Esophagus muscularis mucosa (tissue), 3 donors: Measurements from ENCODE around the gene FCRL1.

ENCODE experiments used
- CTCF ChIP-seq, 3 experiments: fragments of 200-600 bp in 2 of 3; fragments of 450-650 bp in 1 of 3; sonication (generic) in 2 of 3; IDR thresholded peaks; one replicate each; pipeline ENCODE4 v1.5.1; 2017 to 2019; ENCODE audit warnings: antibody characterized with exemption in 3 of 3, mild to moderate bottlenecking in 2 of 3, moderate library complexity in 1 of 3
- POLR2A ChIP-seq: fragments of 450-650 bp; IDR thresholded peaks from one replicate; pipeline ENCODE4 v1.6.1; 2017; ENCODE audit warnings: antibody characterized with exemption, moderate library complexity, mild to moderate bottlenecking, low read depth
- POLR2AphosphoS5 ChIP-seq, 2 donors: sonication (generic); formaldehyde crosslinking; IDR thresholded peaks; one replicate each; pipeline ENCODE4 v1.6.1; 2017; ENCODE audit warnings: antibody characterized with exemption in 2 of 2

GRCh38 chr1:157852476-157852875 lies 32.6 kb upstream of the FCRL1 start:
- no peak for TF ChIP-seq CTCF (IDR thresholded peaks at IDR 0.05)
- TF ChIP-seq POLR2A: no peak
- no peak for TF ChIP-seq POLR2AphosphoS5 (IDR thresholded peaks at IDR 0.05)
